GM12872 (cell line): Measurements from ENCODE around the gene CMTM1.

Source experiments
- TF ChIP-seq, protein P1 (sequence below): IDR thresholded peaks from 3 replicates; pipeline ENCODE4 v1.5.1; 2011; ENCODE audit warnings: low read depth, mild to moderate bottlenecking, low read length, moderate library complexity; ENCODE audit not compliant: insufficient read depth

Gene CMTM1

DNA sequence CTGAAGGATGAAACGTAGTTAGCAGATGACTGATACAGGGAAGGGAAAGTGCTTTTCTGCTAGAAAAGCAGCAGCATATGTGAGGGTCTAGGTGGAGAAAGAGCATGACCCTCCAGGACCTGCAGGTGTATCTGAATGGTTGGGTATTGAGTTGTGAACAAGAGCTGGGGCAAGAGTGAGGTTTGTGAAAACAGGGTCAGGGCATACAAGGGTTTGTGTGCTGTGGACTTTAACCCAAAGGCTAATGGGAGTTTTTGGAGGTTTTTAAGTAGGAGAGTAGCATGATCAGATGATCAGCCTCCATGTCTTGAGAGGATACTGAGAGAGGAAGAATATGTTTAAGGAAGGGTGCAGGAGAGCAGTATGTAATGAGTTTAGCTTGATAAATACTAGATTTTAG, 6.1 kb upstream of the CMTM1 start:
- TF ChIP-seq, protein P1, sequence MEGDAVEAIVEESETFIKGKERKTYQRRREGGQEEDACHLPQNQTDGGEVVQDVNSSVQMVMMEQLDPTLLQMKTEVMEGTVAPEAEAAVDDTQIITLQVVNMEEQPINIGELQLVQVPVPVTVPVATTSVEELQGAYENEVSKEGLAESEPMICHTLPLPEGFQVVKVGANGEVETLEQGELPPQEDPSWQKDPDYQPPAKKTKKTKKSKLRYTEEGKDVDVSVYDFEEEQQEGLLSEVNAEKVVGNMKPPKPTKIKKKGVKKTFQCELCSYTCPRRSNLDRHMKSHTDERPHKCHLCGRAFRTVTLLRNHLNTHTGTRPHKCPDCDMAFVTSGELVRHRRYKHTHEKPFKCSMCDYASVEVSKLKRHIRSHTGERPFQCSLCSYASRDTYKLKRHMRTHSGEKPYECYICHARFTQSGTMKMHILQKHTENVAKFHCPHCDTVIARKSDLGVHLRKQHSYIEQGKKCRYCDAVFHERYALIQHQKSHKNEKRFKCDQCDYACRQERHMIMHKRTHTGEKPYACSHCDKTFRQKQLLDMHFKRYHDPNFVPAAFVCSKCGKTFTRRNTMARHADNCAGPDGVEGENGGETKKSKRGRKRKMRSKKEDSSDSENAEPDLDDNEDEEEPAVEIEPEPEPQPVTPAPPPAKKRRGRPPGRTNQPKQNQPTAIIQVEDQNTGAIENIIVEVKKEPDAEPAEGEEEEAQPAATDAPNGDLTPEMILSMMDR, result no peak

DNA sequence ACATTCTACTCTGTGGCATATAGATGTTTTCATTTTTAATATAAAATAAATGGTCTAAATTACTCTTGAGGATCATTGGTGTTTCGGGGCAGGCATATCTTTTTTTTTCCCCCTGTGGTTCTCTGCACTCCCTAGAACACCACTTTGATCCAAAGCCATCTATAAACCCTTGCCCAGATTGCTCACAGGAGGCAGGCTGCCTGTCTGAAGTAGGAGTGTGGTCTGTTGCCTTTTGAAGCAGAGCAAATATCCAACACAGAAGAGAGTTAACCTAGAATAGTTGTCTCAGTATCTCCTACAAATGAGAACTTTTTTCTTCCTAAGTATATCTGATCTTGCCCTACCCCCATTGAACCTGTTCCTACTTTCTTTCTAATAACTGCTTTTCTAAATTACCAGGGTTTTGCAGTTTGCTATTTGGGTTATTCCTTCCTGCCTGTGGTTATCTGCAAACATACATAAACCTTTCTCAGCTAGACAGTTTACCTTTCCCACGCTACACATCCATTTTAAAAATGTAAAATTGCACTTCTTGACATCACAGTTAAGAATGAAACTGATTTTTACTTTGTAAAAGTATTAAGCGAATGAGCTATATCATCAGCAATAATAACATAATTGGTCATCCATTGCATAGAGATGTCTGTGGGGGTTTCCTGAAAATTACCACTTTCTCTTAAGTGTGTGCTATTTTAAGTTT, 4.7 kb upstream of the CMTM1 start:
- TF ChIP-seq, protein P1, result no peak

DNA sequence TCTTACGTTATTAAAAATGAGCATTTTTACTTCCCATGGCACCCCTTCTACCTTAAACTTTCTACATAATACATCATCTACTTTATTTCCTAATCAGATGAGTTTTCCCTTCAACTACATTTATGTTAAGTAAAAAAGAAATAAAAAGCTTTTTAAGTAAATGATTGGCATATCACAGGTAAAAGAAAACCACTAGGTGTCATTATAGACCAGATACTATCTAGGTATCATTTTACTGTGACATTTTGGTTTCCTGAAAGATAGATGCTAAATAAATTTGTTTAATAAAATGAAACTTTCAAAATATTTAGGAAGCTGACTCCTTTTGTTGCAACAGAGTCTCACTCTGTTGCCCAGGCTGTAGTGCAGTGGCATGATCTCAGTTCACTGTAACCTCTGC, 3.8 kb upstream of the CMTM1 start:
- TF ChIP-seq, protein P1, result no peak

DNA sequence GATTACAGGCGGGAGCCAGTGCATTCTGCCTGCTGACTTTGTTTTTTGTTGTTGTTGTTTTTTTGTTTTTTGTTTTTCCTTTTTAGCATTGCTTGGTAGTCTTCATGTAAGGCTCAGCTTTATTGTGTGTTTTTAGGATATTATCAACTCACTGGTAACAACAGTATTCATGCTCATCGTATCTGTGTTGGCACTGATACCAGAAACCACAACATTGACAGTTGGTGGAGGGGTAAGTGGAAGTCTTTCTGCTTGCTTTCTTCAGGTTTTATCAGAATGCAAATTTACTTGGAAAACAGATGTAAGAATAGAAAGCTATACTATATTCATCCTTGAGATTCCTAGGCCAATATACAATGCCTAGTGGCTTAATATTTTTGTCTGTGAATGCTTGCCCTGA, 3.3 kb upstream of the CMTM1 start:
- TF ChIP-seq, protein P1, result no peak

DNA sequence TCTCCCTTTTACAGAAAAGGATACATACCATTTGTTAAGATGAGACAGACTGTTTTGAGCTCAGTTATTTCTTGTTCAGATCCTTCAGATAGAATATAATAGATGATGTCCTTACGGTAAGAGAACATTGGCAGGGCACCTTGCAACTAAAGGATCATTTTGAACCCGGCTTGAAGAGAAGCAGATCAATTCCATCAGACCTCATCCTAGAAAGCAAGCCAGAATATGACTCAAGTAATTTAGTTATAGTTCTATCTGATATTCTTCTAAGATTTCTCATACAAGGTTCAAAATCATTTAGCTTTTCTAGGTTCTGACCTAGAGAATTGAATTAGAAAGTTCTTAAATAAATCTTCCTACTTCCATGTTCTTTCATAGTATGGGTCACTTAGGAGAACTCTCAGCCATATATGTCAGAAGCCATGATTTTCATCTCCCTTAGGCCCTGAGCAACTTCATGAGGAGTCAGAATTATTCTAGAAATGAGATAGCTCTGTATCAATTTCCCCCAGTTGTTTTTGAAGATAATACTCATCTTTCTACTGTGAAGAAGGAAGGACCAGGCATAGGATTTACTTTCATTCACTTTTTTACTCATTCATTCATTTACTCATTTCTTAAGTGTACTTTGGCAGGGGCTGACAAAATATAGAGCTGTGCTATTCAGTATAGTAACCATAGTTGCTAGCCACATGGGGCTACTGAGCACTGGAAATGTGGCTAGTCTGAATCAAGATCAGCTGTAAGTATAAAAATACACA, 2.5 kb upstream of the CMTM1 start:
- TF ChIP-seq, protein P1, result no peak

DNA sequence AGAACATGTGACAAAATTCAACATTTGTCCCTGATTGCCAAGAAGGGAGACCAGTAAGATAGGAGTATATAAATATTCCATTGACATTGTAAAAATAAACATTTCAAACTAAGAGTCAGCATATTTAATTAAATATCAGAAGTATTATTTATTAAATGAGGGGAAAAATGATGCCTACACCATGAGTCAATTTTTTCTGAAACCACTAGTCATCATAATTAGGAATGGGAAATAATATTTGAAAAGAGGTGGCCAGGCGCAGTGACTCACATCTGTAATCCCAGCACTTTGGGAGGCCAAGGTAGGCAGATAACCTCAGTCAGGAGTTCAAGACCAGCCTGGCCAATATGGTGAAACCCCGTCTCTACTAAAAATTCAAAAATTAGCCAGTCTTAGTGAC, 2.1 kb downstream of the CMTM1 start:
- TF ChIP-seq, protein P1, result no peak

DNA sequence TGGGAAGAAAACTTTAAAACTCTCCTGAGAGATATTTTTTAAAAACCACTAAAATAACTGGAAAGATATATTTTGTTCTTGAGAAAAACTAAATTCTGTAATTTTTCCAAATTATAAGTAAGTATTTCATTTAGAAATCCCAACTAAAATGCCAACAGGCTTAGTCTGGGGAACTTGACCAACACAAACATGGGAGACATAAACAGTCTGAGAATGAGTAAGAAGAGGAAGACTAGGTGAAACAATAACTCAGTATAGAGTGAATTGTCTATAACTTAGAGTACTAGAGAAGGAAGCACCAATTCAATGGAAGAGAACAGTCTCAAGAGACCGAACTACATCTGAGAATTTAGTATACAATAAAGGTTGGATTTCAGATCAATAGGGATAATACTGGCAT, 2.9 kb downstream of the CMTM1 start:
- TF ChIP-seq, protein P1, result no peak
